H9 (cell line): ENCODE data around the gene C19orf44. TPM values are rescaled to one million over a fixed set of nuclear protein-coding genes. Genes with fewer than 3 reads are reported as not detected.
"Not testable (repeated sequence)": the region's sequence is repeated elsewhere in the genome, so short reads cannot be mapped to it uniquely, and the experiment has no call there.

Source experiments
- DNase-seq: peaks from one replicate; pipeline ENCODE4 v3.0.0-alpha.2; 2017
- H2AFZ ChIP-seq: one replicate; pipeline ENCODE4 v1.6.1; 2013; ENCODE audit warnings: mild to moderate bottlenecking, low read length, control low read depth, moderate library complexity
- H2AK5ac ChIP-seq: 2 replicates; pipeline ENCODE4 v1.6.1; 2013; ENCODE audit warnings: low read length, control low read depth, mixed read lengths; ENCODE audit not compliant: insufficient read length
- H2BK120ac ChIP-seq: one replicate; pipeline ENCODE4 v1.6.1; 2013; ENCODE audit warnings: low read depth, mild to moderate bottlenecking, low read length, control low read depth, inconsistent platforms; ENCODE audit not compliant: poor library complexity, severe bottlenecking
- H2BK12ac ChIP-seq: 2 replicates; pipeline ENCODE4 v1.6.1; 2013; ENCODE audit warnings: low read length, control low read depth, mixed read lengths, low read depth; ENCODE audit not compliant: insufficient read length
- H2BK15ac ChIP-seq: 2 replicates; pipeline ENCODE4 v1.6.1; 2013; ENCODE audit warnings: low read depth, low read length, control low read depth
- H2BK20ac ChIP-seq: one replicate; pipeline ENCODE4 v1.6.1; 2013; ENCODE audit warnings: low read depth, mild to moderate bottlenecking, low read length, control low read depth, inconsistent platforms; ENCODE audit not compliant: poor library complexity, severe bottlenecking
- H2BK5ac ChIP-seq: 2 replicates; pipeline ENCODE4 v1.6.1; 2013; ENCODE audit warnings: low read length, control low read depth, mixed read lengths; ENCODE audit not compliant: insufficient read length
- H3K14ac ChIP-seq: 2 replicates; pipeline ENCODE4 v1.6.1; 2013; ENCODE audit warnings: low read length, control low read depth; ENCODE audit not compliant: insufficient read depth
- H3K18ac ChIP-seq: 2 replicates; pipeline ENCODE4 v1.6.1; 2013; ENCODE audit warnings: low read depth, mild to moderate bottlenecking, mixed read lengths, low read length, control low read depth; ENCODE audit not compliant: insufficient read length
- H3K23ac ChIP-seq: 2 replicates; pipeline ENCODE4 v1.6.1; 2013; ENCODE audit warnings: low read length, control low read depth, mixed read lengths, low read depth; ENCODE audit not compliant: insufficient read length
- H3K23me2 ChIP-seq: 2 replicates; pipeline ENCODE4 v1.6.1; 2013; ENCODE audit warnings: low read depth, mild to moderate bottlenecking, mixed read lengths, low read length, control low read depth; ENCODE audit not compliant: insufficient read length, poor library complexity, severe bottlenecking
- H3K27ac ChIP-seq: 2 replicates; pipeline ENCODE4 v1.5.1; 2013; ENCODE audit warnings: low read length, control low read depth, mixed read lengths, low read depth; ENCODE audit not compliant: insufficient read length
- H3K27me3 ChIP-seq: 2 replicates; pipeline ENCODE4 v1.6.1; 2013; ENCODE audit warnings: low read length, control low read depth, inconsistent platforms; ENCODE audit not compliant: insufficient read depth
- H3K4ac ChIP-seq: 2 replicates; pipeline ENCODE4 v1.6.1; 2013; ENCODE audit warnings: low read depth, mild to moderate bottlenecking, control low read depth, inconsistent platforms, low read length, moderate library complexity
- H3K4me1 ChIP-seq: 2 replicates; pipeline ENCODE4 v1.6.1; 2013; ENCODE audit warnings: low read length, control low read depth, inconsistent platforms; ENCODE audit not compliant: insufficient read depth
- H3K4me2 ChIP-seq: 2 replicates; pipeline ENCODE4 v1.6.1; 2013; ENCODE audit warnings: low read length, control low read depth, mixed read lengths; ENCODE audit not compliant: insufficient read length, insufficient read depth
- H3K56ac ChIP-seq: 2 replicates; pipeline ENCODE4 v1.6.1; 2013; ENCODE audit warnings: low read depth, mild to moderate bottlenecking, mixed read lengths, low read length, control low read depth; ENCODE audit not compliant: insufficient read length
- H3K79me1 ChIP-seq: 2 replicates; pipeline ENCODE4 v1.6.1; 2013; ENCODE audit warnings: low read depth, mild to moderate bottlenecking, moderate library complexity, low read length, control low read depth, inconsistent platforms; ENCODE audit not compliant: insufficient read depth, poor library complexity, severe bottlenecking
- H3K79me2 ChIP-seq: 2 replicates; pipeline ENCODE4 v1.6.1; 2013; ENCODE audit warnings: low read length, control low read depth, inconsistent platforms; ENCODE audit not compliant: insufficient read depth
- H3K9ac ChIP-seq: 2 replicates; pipeline ENCODE4 v1.6.1; 2013; ENCODE audit warnings: low read length, control low read depth, mixed read lengths; ENCODE audit not compliant: insufficient read length; ENCODE audit errors: extremely low read depth
- H3K9me3 ChIP-seq: one replicate; pipeline ENCODE4 v1.6.1; 2013; ENCODE audit warnings: low read depth, low read length, inconsistent platforms; ENCODE audit not compliant: control insufficient read depth
- H3T11ph ChIP-seq: one replicate; pipeline ENCODE4 v1.6.1; 2013; ENCODE audit warnings: mild to moderate bottlenecking, low read length, control low read depth, inconsistent platforms
- H4K20me1 ChIP-seq: one replicate; pipeline ENCODE4 v1.6.1; 2013; ENCODE audit not compliant: control insufficient read depth, insufficient read length, insufficient read depth
- H4K5ac ChIP-seq: 2 replicates; pipeline ENCODE4 v1.6.1; 2013; ENCODE audit warnings: low read depth, mild to moderate bottlenecking, mixed read lengths, low read length, control low read depth; ENCODE audit not compliant: insufficient read length
- H4K8ac ChIP-seq: replicated peaks from 2 replicates; pipeline ENCODE4 v1.6.1; 2013; ENCODE audit warnings: low read length, control low read depth, mixed read lengths, low read depth; ENCODE audit not compliant: insufficient read length
- H4K91ac ChIP-seq: 2 replicates; pipeline ENCODE4 v1.6.1; 2013; ENCODE audit warnings: low read depth, mild to moderate bottlenecking, moderate library complexity, mixed read lengths, low read length, control low read depth; ENCODE audit not compliant: insufficient read length
- H3K27ac Mint-ChIP-seq, 3 experiments: 2 replicates in 2 of 3; 3 replicates in 1 of 3; pipeline ENCODE4 v1.8.0; 2020 to 2021; ENCODE audit warnings: mixed read lengths in 3 of 3, mild to moderate bottlenecking in 1 of 3, moderate library complexity in 1 of 3
- H3K27me3 Mint-ChIP-seq: 2 replicates; pipeline ENCODE4 v1.8.0; 2021; ENCODE audit warnings: low read depth, mild to moderate bottlenecking, moderate library complexity, mixed read lengths
- H3K36me3 Mint-ChIP-seq, 3 experiments: 2 replicates in 2 of 3; 3 replicates in 1 of 3; pipeline ENCODE4 v1.8.0; 2020 to 2021; ENCODE audit warnings: low read depth in 3 of 3, mixed read lengths in 3 of 3; ENCODE audit not compliant: insufficient read depth in 1 of 3
- H3K4me1 Mint-ChIP-seq, 2 experiments: 2 replicates each; pipeline ENCODE4 v1.8.0; 2020; ENCODE audit warnings: mixed read lengths in 2 of 2
- H3K4me3 Mint-ChIP-seq, 2 experiments: 2 replicates in 1 of 2; 3 replicates in 1 of 2; pipeline ENCODE4 v1.8.0; 2020 to 2021; ENCODE audit warnings: mild to moderate bottlenecking in 2 of 2, mixed read lengths in 2 of 2, moderate library complexity in 1 of 2
- H3K9me3 Mint-ChIP-seq, 2 experiments: 2 replicates in 1 of 2; 3 replicates in 1 of 2; pipeline ENCODE4 v1.8.0; 2020; ENCODE audit warnings: mild to moderate bottlenecking in 2 of 2, mixed read lengths in 2 of 2, moderate library complexity in 1 of 2
- whole genome bisulfite sequencing: extraction: QIAGEN DNeasy Blood & Tissue Kit; methylation state at CpG from one replicate; pipeline ENCODE4 v1.1.7; 2013; ENCODE audit warnings: missing lambda C conversion rate, low lambda C conversion rate, mixed read lengths; ENCODE audit not compliant: insufficient read length; ENCODE audit errors: extremely low coverage; 5-methylcytosine and 5-hydroxymethylcytosine counted together
- total RNA-seq: library from RNA; stranded (reverse); gene quantifications from 2 replicates; pipeline ENCODE4 v1.2.1, GENCODE V29; 2021
- TF ChIP-seq, protein P1 (sequence below): fragments of 200-600 bp; sonication (generic); conservative IDR thresholded peaks from 3 replicates; pipeline ENCODE4 v1.8.0; 2021; ENCODE audit warnings: antibody characterized with exemption, mild to moderate bottlenecking

C19orf44 gene
- total RNA-seq, 1 experiment from 2014 or later = 6.4 TPM

DNA sequence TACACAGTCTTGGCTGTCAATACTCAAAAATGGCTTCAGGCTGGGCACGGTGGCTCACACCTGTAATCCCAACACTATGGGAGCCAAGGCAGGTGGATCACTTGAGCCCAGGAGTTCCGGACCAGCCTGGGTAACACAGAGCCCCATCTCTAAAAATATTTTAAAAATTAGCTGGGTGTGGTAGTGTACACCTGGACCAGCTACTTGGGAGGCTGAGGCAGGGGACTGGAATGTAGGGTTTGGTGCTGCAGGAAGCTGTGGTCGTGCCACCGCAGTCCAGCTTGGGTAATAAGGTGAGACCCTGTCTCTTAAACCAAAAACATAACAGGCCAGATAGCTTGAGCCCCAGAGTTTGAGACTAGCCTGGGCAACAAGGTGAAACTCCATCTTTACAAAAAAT lies 52.8 kb downstream of the C19orf44 start:
- Histone ChIP-seq H2AFZ (no peak overlapping the region), H3K27me3 (no peaks in the 10 kb centered on the region), H3K14ac (no peak overlapping the region), H3K4me2 (no peak overlapping the region), H2BK120ac (no peak overlapping the region), H4K91ac (no peak overlapping the region), H2BK12ac (no peak overlapping the region), H2BK5ac (no peak overlapping the region), H3K4me1 (no peaks in the 10 kb centered on the region), H3T11ph (no peak overlapping the region), H3K4ac (no peak overlapping the region), H2BK20ac (no peak overlapping the region), H4K20me1 (no peaks in the 10 kb centered on the region), H3K79me1 (no peaks in the 10 kb centered on the region), H3K56ac (no peak overlapping the region), H3K23me2 (no peaks in the 10 kb centered on the region), H3K23ac (no peak overlapping the region), H2AK5ac (no peak overlapping the region), H3K79me2 (no peaks in the 10 kb centered on the region), H2BK15ac (no peak overlapping the region), H3K9me3 (no peaks in the 10 kb centered on the region), H4K5ac (no peak overlapping the region), H3K18ac (no peak overlapping the region), H3K27ac (no peak overlapping the region), H4K8ac (no peak overlapping the region), H3K9ac (no peak overlapping the region)
- no CpG with 5 or more reads among the region's 4 CpGs for WGBS
- Mint-ChIP-seq H3K27ac (no peak overlapping the region), H3K4me1 (peaks cover 0 to 5% of the 10 kb centered on the region in 2 experiments; a peak in 3 of 4 replicates), H3K27me3 (no peaks in the 10 kb centered on the region), H3K9me3 (no peaks in the 10 kb centered on the region), H3K36me3 (peaks cover 9 to 28% (median 16%) of the 10 kb centered on the region in 3 experiments; a peak in 6 of 7 replicates), H3K4me3 (no peak overlapping the region)
- TF ChIP-seq, protein P1, sequence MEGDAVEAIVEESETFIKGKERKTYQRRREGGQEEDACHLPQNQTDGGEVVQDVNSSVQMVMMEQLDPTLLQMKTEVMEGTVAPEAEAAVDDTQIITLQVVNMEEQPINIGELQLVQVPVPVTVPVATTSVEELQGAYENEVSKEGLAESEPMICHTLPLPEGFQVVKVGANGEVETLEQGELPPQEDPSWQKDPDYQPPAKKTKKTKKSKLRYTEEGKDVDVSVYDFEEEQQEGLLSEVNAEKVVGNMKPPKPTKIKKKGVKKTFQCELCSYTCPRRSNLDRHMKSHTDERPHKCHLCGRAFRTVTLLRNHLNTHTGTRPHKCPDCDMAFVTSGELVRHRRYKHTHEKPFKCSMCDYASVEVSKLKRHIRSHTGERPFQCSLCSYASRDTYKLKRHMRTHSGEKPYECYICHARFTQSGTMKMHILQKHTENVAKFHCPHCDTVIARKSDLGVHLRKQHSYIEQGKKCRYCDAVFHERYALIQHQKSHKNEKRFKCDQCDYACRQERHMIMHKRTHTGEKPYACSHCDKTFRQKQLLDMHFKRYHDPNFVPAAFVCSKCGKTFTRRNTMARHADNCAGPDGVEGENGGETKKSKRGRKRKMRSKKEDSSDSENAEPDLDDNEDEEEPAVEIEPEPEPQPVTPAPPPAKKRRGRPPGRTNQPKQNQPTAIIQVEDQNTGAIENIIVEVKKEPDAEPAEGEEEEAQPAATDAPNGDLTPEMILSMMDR = no peak
- no peak for DNase-seq

DNA sequence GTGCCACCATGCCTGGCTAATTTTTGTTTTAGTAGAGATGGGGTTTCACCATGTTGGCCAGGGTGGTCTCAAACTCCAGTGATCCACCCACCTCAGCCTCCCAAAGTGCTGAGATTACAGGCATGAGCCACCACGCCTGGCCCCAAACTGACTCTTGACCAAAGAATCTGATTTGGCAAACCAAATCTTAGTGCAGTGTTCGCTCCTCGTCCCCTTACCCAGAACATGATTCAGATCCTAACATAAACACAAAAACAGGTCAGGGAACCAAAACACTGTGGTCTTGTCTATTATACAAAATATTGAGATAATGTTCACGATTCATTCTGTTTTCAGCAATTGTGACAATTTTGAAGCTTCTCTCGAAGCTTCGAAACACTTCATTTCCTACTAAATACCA lies 55.7 kb downstream of the C19orf44 start:
- H2BK15ac ChIP-seq, H3K9me3 ChIP-seq, H2BK12ac ChIP-seq, H3K4me3 Mint-ChIP-seq, H3K23me2 ChIP-seq, H3K27ac ChIP-seq, H4K20me1 ChIP-seq, H4K8ac ChIP-seq, H2BK5ac ChIP-seq, H3K4me1 Mint-ChIP-seq, H2AK5ac ChIP-seq, H3K23ac ChIP-seq, DNase-seq, H3K4ac ChIP-seq, H3K18ac ChIP-seq, H3T11ph ChIP-seq, H3K14ac ChIP-seq, H3K9ac ChIP-seq, H4K91ac ChIP-seq, H3K79me1 ChIP-seq, H4K5ac ChIP-seq, H3K4me1 ChIP-seq, H3K27ac Mint-ChIP-seq, H2BK120ac ChIP-seq, H3K4me2 ChIP-seq, H2AFZ ChIP-seq, H3K9me3 Mint-ChIP-seq, H3K79me2 ChIP-seq, H3K56ac ChIP-seq, H2BK20ac ChIP-seq, H3K27me3 ChIP-seq, H3K27me3 Mint-ChIP-seq: not testable (repeated sequence)
- H3K36me3 Mint-ChIP-seq = peaks cover 12 to 54% (median 32%) of the 10 kb centered on the region in 3 experiments; a peak in 6 of 7 replicates
- no CpG with 5 or more reads among the region's 6 CpGs for WGBS
